GM21526 (cell line): ENCODE measurements around the gene WDR82.
A peak's percentile ranks its signal among the peaks of the same experiment; 100 is the strongest.

Experiments
- ATAC-seq: cut with Tn5 transposase; IDR thresholded peaks from one replicate; pipeline ENCODE4 v1.9.1; 2021; ENCODE audit warnings: moderate library complexity; ENCODE audit not compliant: unreplicated experiment, low FRiP score

The WDR82 gene

DNA sequence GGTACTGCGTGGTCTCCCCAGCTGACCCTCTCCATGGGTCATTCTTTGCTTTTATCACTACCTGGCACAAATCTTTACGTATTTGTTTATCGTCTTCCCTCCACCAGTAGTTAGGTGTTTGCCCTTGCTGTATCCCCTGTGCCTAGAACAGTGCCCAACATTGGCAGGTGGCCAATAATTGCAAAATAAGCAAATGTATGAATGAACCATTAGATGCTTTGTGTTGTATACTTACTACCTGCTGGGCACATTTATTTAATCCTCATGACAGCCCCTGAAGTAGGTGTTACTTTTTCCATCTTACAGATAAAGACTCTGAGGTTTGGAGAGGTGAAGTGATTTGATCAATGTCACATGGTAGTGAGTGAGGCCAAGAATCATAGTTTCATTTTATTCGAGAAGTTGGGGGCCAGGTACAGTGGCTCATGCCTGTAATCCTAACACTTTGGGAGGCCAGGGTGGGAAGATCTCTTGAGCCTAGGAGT is 37.5 kb downstream of the WDR82 start:
- no peak for ATAC-seq

- ATAC-seq: no peak
Observed at GRCh38 chr3:52240059-52240885, 38.2 kb downstream of the WDR82 start.

GRCh38 chr3:52238761-52239701 is 39.4 kb downstream of the WDR82 start, which contains the start of gene TWF2:
TWF2 (minus strand) TSS chr3:52239158; CDS start chr3:52239016, 142 bp downstream.
- ATAC-seq: peak; percentile 55

DNA sequence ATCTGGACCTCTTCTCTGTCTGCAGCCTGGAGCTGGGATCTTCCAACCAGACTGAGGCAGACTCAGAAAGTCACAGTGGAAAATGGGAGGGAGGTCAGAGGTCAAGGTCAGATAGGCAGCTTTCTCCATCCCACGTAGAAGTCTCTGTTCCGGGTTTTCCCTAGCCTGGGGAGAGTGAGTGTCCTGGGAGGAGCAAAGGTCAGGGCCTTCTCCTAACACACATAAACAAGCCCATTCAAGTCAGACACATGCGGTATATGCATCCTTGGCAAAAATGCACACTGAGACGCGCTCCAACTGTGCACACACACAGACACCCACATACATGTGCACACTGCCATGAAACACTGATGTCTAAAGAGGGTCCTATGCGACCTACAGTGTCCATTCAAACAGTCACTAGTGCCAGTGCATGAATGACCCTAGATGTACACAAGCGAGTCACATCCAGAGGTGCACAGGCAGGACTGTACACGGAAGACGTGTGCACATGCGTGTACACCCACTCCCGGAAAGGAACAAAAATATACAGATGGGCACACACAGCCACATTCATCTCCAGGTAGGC is 40.2 kb downstream of the WDR82 start:
- no peak for ATAC-seq

- ATAC-seq: no peak
Observed at GRCh38 chr3:52237657-52238172, 40.7 kb downstream of the WDR82 start.

DNA sequence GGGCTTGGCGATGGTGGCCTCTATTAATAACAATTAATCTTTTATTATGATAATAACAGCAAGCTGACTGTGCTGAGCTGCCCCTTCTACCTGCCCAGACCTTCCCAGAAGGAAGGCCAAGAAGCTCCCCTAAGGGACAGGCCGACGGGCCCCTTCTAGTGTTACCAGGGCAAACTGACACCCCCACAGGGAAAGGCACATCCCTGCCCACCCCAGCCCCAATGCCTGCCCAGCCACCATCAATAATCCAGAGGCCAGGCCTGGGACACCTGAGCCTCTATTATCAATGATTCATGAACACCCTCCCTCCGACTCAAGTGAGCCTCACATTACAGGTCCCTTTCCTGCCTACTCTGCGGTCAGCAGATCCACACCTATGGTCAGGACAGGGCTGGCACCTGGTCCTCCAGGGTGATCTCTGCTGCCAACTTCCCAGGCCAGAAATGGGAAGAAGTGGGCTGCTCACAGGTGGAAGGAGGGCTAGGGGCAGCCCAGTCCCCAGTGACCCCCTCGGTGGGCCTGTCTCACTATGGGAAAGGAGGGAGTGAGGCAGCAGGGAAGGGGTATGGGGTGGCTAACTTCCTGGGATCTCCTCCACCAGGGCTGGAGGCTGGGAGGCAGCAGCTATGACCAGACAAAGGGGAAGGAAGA is 41.3 kb downstream of the WDR82 start:
- no peak for ATAC-seq

DNA sequence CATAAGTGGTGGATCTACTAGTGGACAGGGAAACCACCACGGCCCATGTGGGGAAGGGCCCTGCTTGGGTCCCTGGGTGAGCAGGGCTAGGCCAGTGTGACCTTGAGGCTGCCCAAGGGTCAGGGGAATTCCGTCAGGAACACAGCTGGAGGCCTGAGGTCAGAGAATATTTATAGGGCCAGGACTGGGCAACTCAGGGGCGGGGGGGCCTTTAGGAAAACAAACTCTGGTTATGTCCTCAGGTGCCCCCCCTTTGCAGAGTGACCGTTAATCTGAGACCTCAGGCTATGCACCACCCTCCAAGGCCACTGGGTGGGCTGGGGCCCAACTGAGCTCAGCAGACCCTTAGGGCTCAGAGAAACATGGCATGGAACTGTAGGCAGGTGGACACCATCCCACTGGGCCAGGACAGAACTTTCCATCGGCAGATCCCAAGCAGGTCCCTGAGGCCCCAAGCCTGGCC is 42.0 kb downstream of the WDR82 start:
- ATAC-seq: no peak

GRCh38 chr3:52234516-52235447 is 43.7 kb downstream of the WDR82 start:
- no peak for ATAC-seq

- no peak for ATAC-seq
Observed at GRCh38 chr3:52233968-52234367, 44.5 kb downstream of the WDR82 start.

GRCh38 chr3:52233108-52233591 is 45.3 kb downstream of the WDR82 start:
- no peak for ATAC-seq

- ATAC-seq: no peak
Observed at GRCh38 chr3:52232279-52233107, 46.0 kb downstream of the WDR82 start.

- ATAC-seq: no peak
Observed at GRCh38 chr3:52231502-52232278, 46.8 kb downstream of the WDR82 start.

DNA sequence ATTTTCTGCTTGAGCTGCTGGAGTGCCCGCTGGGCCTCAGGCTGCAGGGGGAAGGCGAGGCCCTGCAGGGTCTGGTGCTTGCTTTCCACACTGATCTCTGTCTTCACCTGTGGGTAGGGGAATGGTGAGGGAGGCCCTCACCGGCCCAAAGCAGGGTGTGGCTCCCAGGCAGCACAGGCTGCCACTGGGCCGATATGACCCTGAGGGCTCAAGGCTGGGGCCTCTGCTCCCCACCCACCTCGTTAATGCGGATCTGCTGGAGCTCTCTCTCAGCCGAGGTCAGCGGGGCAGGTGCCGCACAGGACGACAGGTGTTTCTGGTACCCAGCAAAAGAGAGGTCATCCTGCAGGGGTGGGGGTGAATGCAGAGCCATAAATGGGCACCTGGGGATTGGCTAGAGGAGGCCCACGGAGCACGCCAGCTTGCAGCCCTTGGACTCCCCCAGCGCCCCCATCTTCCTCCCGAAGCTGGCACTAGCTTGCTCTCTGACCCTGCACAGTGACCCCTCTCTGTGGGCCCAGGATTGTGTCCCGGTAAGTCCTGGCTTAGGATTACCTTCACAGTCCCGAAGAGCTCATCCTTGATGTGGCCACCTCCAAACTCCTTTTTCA is 47.5 kb downstream of the WDR82 start:
- no peak for ATAC-seq

DNA sequence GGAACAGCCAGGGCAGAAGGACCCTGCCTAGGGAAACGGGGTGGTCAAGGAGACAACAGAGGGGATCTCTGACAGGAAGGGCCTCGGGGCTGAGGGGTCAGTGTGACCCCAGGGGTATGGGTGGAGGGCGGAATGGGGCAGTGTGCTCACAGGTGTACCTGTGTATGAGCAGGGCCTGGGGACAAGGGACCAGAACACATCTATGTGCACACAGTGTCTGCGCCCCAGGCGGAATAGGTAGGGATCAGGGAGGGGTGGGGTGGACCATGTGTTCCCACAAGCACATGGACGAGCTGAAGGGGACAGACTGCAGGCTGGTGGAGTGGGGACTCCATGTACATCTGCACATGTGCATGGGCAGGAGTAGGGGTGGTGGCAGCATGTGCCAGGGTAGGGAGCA is 48.0 kb downstream of the WDR82 start:
- ATAC-seq: no peak

DNA sequence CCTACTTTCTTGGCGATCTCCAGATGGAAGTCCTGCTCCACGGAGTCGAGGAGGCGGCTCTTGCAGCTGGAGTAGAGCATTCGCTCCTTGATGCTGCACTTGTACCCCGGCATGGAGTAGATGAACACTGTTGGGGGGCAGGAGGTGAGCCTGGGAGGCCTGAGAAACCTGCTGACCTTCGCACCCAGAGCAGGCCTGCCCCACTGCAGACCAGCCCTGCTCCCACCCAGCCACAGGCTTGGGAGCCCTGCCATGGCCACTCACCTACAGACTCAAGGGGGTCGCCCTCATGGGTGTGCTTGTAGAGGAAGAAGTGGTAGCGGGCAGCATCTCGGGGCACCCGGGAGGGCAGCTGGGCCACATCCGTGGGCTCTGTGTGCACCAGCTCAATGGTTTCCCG is 48.8 kb downstream of the WDR82 start:
- no peak for ATAC-seq

DNA sequence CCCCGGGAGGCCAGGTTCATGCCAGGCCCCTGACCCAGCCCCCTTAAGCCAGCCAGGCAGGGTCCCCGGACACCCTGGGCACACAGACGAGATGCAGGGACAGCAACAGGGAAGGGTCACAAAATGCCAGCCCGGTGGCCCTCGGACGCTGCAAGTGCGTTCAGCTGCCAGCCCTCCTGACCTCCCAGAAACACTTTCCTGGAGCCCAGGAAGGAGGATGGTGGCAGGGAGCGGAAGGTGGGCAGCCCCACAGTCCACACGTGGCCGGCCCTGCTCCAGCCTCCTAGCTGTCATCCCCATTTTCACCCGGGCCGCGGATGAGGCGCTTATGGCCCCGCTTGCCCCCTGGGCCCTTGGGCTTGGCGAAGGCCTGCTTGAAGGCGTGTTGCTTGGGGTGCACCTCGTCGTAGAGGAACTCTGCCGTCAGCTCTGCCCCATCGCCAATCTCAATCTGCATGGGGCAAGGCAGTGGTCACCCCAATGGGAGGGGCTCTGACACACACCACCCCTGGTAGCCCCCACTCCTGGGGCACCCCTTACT is 49.6 kb downstream of the WDR82 start:
- ATAC-seq: no peak

GRCh38 chr3:52228266-52228665 is 50.2 kb downstream of the WDR82 start:
- no peak for ATAC-seq
